CD8-positive, alpha-beta memory T cell (primary cell): Measurements from ENCODE around the gene PTOV1. TPM values are rescaled to one million over a fixed set of nuclear protein-coding genes. Genes with fewer than 3 reads are reported as not detected.

Experiments used
- CTCF ChIA-PET: fragments of 350-600 bp; sonication (Branson Sonifier 250); formaldehyde crosslinking; loops from one replicate; lab custom pipeline; 2021; ENCODE audit warnings: antibody characterized with exemption; lab: Charles Lee
- POLR2A ChIA-PET: fragments of 350-600 bp; sonication (Branson Sonifier 250); formaldehyde crosslinking; loops from one replicate; lab custom pipeline; 2021; ENCODE audit warnings: antibody characterized with exemption; lab: Charles Lee
- DNase-seq, 5 donors: peaks; one replicate each; pipeline versions ENCODE4 v3.0.0 to v3.0.0-alpha.2; 2020 to 2022; ENCODE audit warnings: mixed read lengths in 1 of 5
- H3K27ac ChIP-seq: one replicate; pipeline ENCODE4 v1.7.0; 2013; ENCODE audit warnings: low read depth, mild to moderate bottlenecking, low read length, moderate library complexity
- H3K27me3 ChIP-seq: 2 replicates; pipeline ENCODE4 v1.7.0; 2013; ENCODE audit warnings: low read length, mild to moderate bottlenecking; ENCODE audit not compliant: insufficient read depth, poor library complexity, severe bottlenecking
- H3K36me3 ChIP-seq: 2 replicates; pipeline ENCODE4 v1.7.0; 2013; ENCODE audit warnings: mild to moderate bottlenecking, low read length, moderate library complexity; ENCODE audit not compliant: insufficient read depth
- H3K4me1 ChIP-seq: 2 replicates; pipeline ENCODE4 v1.7.0; 2013; ENCODE audit warnings: mild to moderate bottlenecking, low read length, moderate library complexity; ENCODE audit not compliant: insufficient read depth
- H3K4me3 ChIP-seq: 2 replicates; pipeline ENCODE4 v1.7.0; 2013; ENCODE audit warnings: mild to moderate bottlenecking, low read length
- H3K9me3 ChIP-seq: 2 replicates; pipeline ENCODE4 v1.7.0; 2013; ENCODE audit warnings: mild to moderate bottlenecking, low read length
- H3K27ac Mint-ChIP-seq, 8 donors: one replicate each; pipeline ENCODE4 v1.8.0; 2020 to 2021; ENCODE audit warnings: mixed read lengths in 8 of 8, mild to moderate bottlenecking in 6 of 8, inconsistent platforms in 3 of 8, moderate library complexity in 3 of 8
- H3K27me3 Mint-ChIP-seq, 2 donors: one replicate each; pipeline ENCODE4 v1.8.0; 2020 to 2021; ENCODE audit warnings: mixed read lengths in 2 of 2, mild to moderate bottlenecking in 1 of 2, moderate library complexity in 1 of 2
- H3K36me3 Mint-ChIP-seq, 3 donors: one replicate each; pipeline ENCODE4 v1.8.0; 2020 to 2021; ENCODE audit warnings: mixed read lengths in 3 of 3, inconsistent platforms in 1 of 3, mild to moderate bottlenecking in 1 of 3
- H3K4me1 Mint-ChIP-seq, 3 donors: one replicate each; pipeline ENCODE4 v1.8.0; 2020 to 2021; ENCODE audit warnings: mixed read lengths in 3 of 3, inconsistent platforms in 1 of 3, mild to moderate bottlenecking in 1 of 3
- H3K4me3 Mint-ChIP-seq, 7 donors: one replicate each; pipeline ENCODE4 v1.8.0; 2020 to 2021; ENCODE audit warnings: mixed read lengths in 7 of 7, mild to moderate bottlenecking in 6 of 7, moderate library complexity in 4 of 7, inconsistent platforms in 2 of 7
- H3K9me3 Mint-ChIP-seq, 5 donors: one replicate each; pipeline ENCODE4 v1.8.0; 2020 to 2022; ENCODE audit warnings: mixed read lengths in 5 of 5, mild to moderate bottlenecking in 3 of 5, moderate library complexity in 2 of 5, inconsistent platforms in 1 of 5
- polyA plus RNA-seq: library from polyadenylated mRNA; unstranded; fragments of 300-500 nt; fragmentation: Illumina TruSeq; gene quantifications from one replicate; pipeline ENCODE4 v1.2.3, GENCODE V29; 2021
- total RNA-seq, 2 experiments: library from RNA; stranded (reverse); gene quantifications; one replicate each; pipeline ENCODE4 v1.2.3, GENCODE V29; 2021

The PTOV1 gene
- total and polyA plus RNA-seq, 3 experiments from 2014 or later = 47.7 to 93.7 (median 91.9) TPM

- H3K27me3 ChIP-seq = no peaks in the 10 kb centered on the region
- no peaks in the 10 kb centered on the region for H3K4me1 Mint-ChIP-seq
- ChIA-PET POLR2A (interaction anchor here (0.5 kb wide), 1 partner anchor 10 kb away, joined by 4 read pairs; no protein-coding TSS in a partner anchor), CTCF (interaction anchor here (0.8 kb wide), 1 partner anchor 10 kb away, joined by 3 read pairs; no protein-coding TSS in a partner anchor)
- no peaks in the 10 kb centered on the region for H3K9me3 Mint-ChIP-seq
- DNase-seq = no peak
- H3K36me3 ChIP-seq = peaks cover 4% of the 10 kb centered on the region
- H3K27ac ChIP-seq = no peak overlapping the region
- H3K27ac Mint-ChIP-seq = no peak overlapping the region
- H3K27me3 Mint-ChIP-seq = no peaks in the 10 kb centered on the region
- no peaks in the 10 kb centered on the region for H3K9me3 ChIP-seq
- H3K4me1 ChIP-seq = no peaks in the 10 kb centered on the region
- no peak overlapping the region for H3K4me3 ChIP-seq
- H3K4me3 Mint-ChIP-seq = no peak overlapping the region
- peaks cover 8 to 45% (median 11%) of the 10 kb centered on the region in 3 donors for H3K36me3 Mint-ChIP-seq
These were observed 11.2 kb upstream of the PTOV1 start for GRCh38 chr19:49839713-49840112.

GRCh38 chr19:49840321-49840720 lies 10.6 kb upstream of the PTOV1 start:
- H3K9me3 ChIP-seq = no peaks in the 10 kb centered on the region
- H3K4me1 ChIP-seq = no peaks in the 10 kb centered on the region
- Mint-ChIP-seq H3K9me3 (no peaks in the 10 kb centered on the region), H3K27me3 (no peaks in the 10 kb centered on the region), H3K4me3 (no peak overlapping the region), H3K4me1 (no peaks in the 10 kb centered on the region), H3K27ac (no peak overlapping the region), H3K36me3 (peaks cover 8 to 39% (median 11%) of the 10 kb centered on the region in 3 donors)
- peaks cover under 1% of the 10 kb centered on the region for H3K36me3 ChIP-seq
- no peaks in the 10 kb centered on the region for H3K27me3 ChIP-seq
- no peak overlapping the region for H3K27ac ChIP-seq
- no peak overlapping the region for H3K4me3 ChIP-seq
- no peak for DNase-seq
- POLR2A ChIA-PET = interaction anchor here (0.5 kb wide), 1 partner anchor 10 kb away, joined by 4 read pairs; no protein-coding TSS in a partner anchor
- CTCF ChIA-PET = no interaction called here

GRCh38 chr19:49840736-49841249 lies 10.2 kb upstream of the PTOV1 start:
- DNase-seq = no peak
- H3K9me3 ChIP-seq = no peaks in the 10 kb centered on the region
- H3K4me1 ChIP-seq = no peaks in the 10 kb centered on the region
- H3K4me1 Mint-ChIP-seq = no peaks in the 10 kb centered on the region
- H3K36me3 Mint-ChIP-seq = peaks cover 8 to 38% (median 11%) of the 10 kb centered on the region in 3 donors
- ChIA-PET POLR2A (interaction anchor here (0.7 kb wide), 1 partner anchor 809 kb away, joined by 4 read pairs; the partner anchor contains the start of gene CGB2), CTCF (no interaction called here)
- H3K4me3 Mint-ChIP-seq = no peak overlapping the region
- no peaks in the 10 kb centered on the region for H3K27me3 Mint-ChIP-seq
- no peak overlapping the region for H3K4me3 ChIP-seq
- no peaks in the 10 kb centered on the region for H3K27me3 ChIP-seq
- no peaks in the 10 kb centered on the region for H3K36me3 ChIP-seq
- peak overlapping the region in 1 of 8 donors; percentile 63 for H3K27ac Mint-ChIP-seq
- no peak overlapping the region for H3K27ac ChIP-seq
- no peaks in the 10 kb centered on the region for H3K9me3 Mint-ChIP-seq

- CTCF ChIA-PET = interaction anchor here (1.2 kb wide), 1 partner anchor 121 kb away, joined by 4 read pairs; no protein-coding TSS in a partner anchor
- H3K4me1 ChIP-seq = peaks cover 2% of the 10 kb centered on the region
- H3K36me3 ChIP-seq = no peaks in the 10 kb centered on the region
- H3K36me3 Mint-ChIP-seq = peaks cover 7 to 19% (median 10%) of the 10 kb centered on the region in 3 donors
- no peaks in the 10 kb centered on the region for H3K9me3 Mint-ChIP-seq
- no peaks in the 10 kb centered on the region for H3K27me3 Mint-ChIP-seq
- no peaks in the 10 kb centered on the region for H3K9me3 ChIP-seq
- H3K27me3 ChIP-seq = no peaks in the 10 kb centered on the region
- POLR2A ChIA-PET = no interaction called here
- no peak for DNase-seq
- peaks cover 2 to 7% (median 4%) of the 10 kb centered on the region in 3 donors for H3K4me1 Mint-ChIP-seq
- no peak overlapping the region for H3K4me3 Mint-ChIP-seq
- no peak overlapping the region for H3K27ac Mint-ChIP-seq
- H3K27ac ChIP-seq = no peak overlapping the region
- no peak overlapping the region for H3K4me3 ChIP-seq
These were observed 7.7 kb upstream of the PTOV1 start for GRCh38 chr19:49843265-49843664.

GRCh38 chr19:49844138-49845095 lies 6.5 kb upstream of the PTOV1 start:
- Histone ChIP-seq H3K4me1 (peaks cover 9% of the 10 kb centered on the region), H3K27ac (no peak overlapping the region), H3K9me3 (no peaks in the 10 kb centered on the region), H3K36me3 (no peaks in the 10 kb centered on the region), H3K4me3 (no peak overlapping the region), H3K27me3 (no peaks in the 10 kb centered on the region)
- H3K27ac Mint-ChIP-seq = no peak overlapping the region
- H3K27me3 Mint-ChIP-seq = no peaks in the 10 kb centered on the region
- DNase-seq = no peak
- no peak overlapping the region for H3K4me3 Mint-ChIP-seq
- H3K9me3 Mint-ChIP-seq = no peaks in the 10 kb centered on the region
- peaks cover 0 to 8% (median 0%) of the 10 kb centered on the region in 3 donors for H3K36me3 Mint-ChIP-seq
- peaks cover 12 to 17% (median 14%) of the 10 kb centered on the region in 3 donors for H3K4me1 Mint-ChIP-seq
- ChIA-PET POLR2A (no interaction called here), CTCF (interaction anchor here (0.6 to 1.2 kb wide), 4 partner anchors 80 to 122 kb away, joined by 3 to 4 read pairs (median 3); no protein-coding TSS in a partner anchor)

- Histone ChIP-seq H3K4me1 (peaks cover 15% of the 10 kb centered on the region), H3K27ac (no peak overlapping the region), H3K9me3 (no peaks in the 10 kb centered on the region), H3K36me3 (no peaks in the 10 kb centered on the region), H3K27me3 (no peaks in the 10 kb centered on the region), H3K4me3 (no peak overlapping the region)
- DNase-seq = no peak
- Mint-ChIP-seq H3K27ac (no peak overlapping the region), H3K4me3 (no peak overlapping the region), H3K36me3 (peaks cover 0 to 4% (median 0%) of the 10 kb centered on the region in 3 donors), H3K9me3 (no peaks in the 10 kb centered on the region), H3K4me1 (peaks cover 19 to 26% (median 21%) of the 10 kb centered on the region in 3 donors), H3K27me3 (no peaks in the 10 kb centered on the region)
- ChIA-PET CTCF (no interaction called here), POLR2A (no interaction called here)
These were observed 5.5 kb upstream of the PTOV1 start for GRCh38 chr19:49845414-49845813.

GRCh38 chr19:49846408-49846807 lies 4.6 kb upstream of the PTOV1 start:
- Histone ChIP-seq H3K4me3 (no peak overlapping the region), H3K9me3 (no peaks in the 10 kb centered on the region), H3K36me3 (no peaks in the 10 kb centered on the region), H3K27ac (no peak overlapping the region), H3K4me1 (peaks cover 15% of the 10 kb centered on the region), H3K27me3 (no peaks in the 10 kb centered on the region)
- Mint-ChIP-seq H3K27ac (peak overlapping the region in 1 of 8 donors; percentile 72), H3K9me3 (no peaks in the 10 kb centered on the region), H3K27me3 (peaks cover 0 to 2% of the 10 kb centered on the region in 2 donors), H3K4me1 (peaks cover 21 to 29% (median 21%) of the 10 kb centered on the region in 3 donors), H3K4me3 (no peak overlapping the region), H3K36me3 (peaks cover 0 to 5% (median 0%) of the 10 kb centered on the region in 3 donors)
- ChIA-PET CTCF (no interaction called here), POLR2A (no interaction called here)
- no peak for DNase-seq
